ENCODE data around the gene INSIG2.

DNA sequence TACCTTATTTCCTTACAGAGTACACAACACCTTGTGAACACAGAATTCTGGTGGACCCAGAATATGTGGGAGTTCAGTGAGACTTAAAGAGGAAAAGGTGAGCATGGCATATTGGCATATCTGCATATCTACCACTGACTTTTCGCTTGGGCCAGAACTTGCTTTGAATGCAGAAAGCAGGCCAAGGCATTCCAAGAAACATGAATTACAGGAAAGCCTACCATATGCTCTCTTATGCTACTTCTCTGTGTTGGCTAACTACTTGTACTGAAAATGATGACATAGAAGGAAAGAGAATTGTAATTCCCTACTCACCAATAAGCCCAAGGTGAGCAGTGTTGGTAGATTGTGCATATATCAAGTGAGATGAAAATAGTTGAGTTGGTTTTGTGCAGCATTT is 43.0 kb upstream of the INSIG2 start:
- TF ChIP-seq, protein P1, sequence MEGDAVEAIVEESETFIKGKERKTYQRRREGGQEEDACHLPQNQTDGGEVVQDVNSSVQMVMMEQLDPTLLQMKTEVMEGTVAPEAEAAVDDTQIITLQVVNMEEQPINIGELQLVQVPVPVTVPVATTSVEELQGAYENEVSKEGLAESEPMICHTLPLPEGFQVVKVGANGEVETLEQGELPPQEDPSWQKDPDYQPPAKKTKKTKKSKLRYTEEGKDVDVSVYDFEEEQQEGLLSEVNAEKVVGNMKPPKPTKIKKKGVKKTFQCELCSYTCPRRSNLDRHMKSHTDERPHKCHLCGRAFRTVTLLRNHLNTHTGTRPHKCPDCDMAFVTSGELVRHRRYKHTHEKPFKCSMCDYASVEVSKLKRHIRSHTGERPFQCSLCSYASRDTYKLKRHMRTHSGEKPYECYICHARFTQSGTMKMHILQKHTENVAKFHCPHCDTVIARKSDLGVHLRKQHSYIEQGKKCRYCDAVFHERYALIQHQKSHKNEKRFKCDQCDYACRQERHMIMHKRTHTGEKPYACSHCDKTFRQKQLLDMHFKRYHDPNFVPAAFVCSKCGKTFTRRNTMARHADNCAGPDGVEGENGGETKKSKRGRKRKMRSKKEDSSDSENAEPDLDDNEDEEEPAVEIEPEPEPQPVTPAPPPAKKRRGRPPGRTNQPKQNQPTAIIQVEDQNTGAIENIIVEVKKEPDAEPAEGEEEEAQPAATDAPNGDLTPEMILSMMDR (IDR thresholded peaks at IDR 0.05; ENCODE audit: low read length), result no peak
- no peak for TF ChIP-seq EZH2 (IDR thresholded peaks at IDR 0.05; ENCODE audit: borderline replicate concordance, low read length)
